Endothelial cell of umbilical vein (primary cell): Measurements from ENCODE around the gene DCAF17. TPM values are rescaled to one million over a fixed set of nuclear protein-coding genes. Genes with fewer than 3 reads are reported as not detected.

Experiments
- BruUV-seq: library from RNA; stranded (reverse); fragments of 400-500 nt; replicated peaks from 2 replicates; lab custom pipeline; 2021; lab: Mats Ljungman, UMichigan
- CTCF ChIA-PET: fragments of 300-600, 350-600 bp; sonication (Branson Sonifier 250); formaldehyde crosslinking; loops from one replicate; lab custom pipeline; 2021; ENCODE audit warnings: antibody characterized with exemption, inconsistent platforms; lab: Charles Lee
- POLR2A ChIA-PET: fragments of 300-600, 350-600 bp; sonication (Branson Sonifier 250); formaldehyde crosslinking; loops from one replicate; lab custom pipeline; 2021; ENCODE audit warnings: antibody characterized with exemption, inconsistent platforms; lab: Charles Lee
- DNase-seq: peaks from one replicate; pipeline ENCODE4 v3.0.0-alpha.2; 2011; ENCODE audit warnings: low read depth, low spot score
- FAIRE-seq: peaks from 2 replicates; lab custom pipeline; 2011; peaks lifted over from hg19 to GRCh38; lab: Jason Lieb, UNC
- H2AFZ ChIP-seq: 2 replicates; pipeline ENCODE4 v1.6.0; 2012; ENCODE audit warnings: low read depth, low read length, control low read depth, inconsistent platforms
- H3K27ac ChIP-seq: 2 replicates; pipeline ENCODE4 v1.5.1; 2011; ENCODE audit warnings: low read depth, mild to moderate bottlenecking, control low read depth, low read length, moderate library complexity; ENCODE audit not compliant: insufficient read depth
- H3K27me3 ChIP-seq, 2 experiments: 2 replicates each; pipeline versions ENCODE4 v1.6.0 to v1.6.1; 2011; ENCODE audit warnings: low read length in 2 of 2, mixed read lengths in 1 of 2; ENCODE audit not compliant: control insufficient read depth in 2 of 2, insufficient read depth in 2 of 2
- H3K36me3 ChIP-seq, 2 experiments: 2 replicates in 1 of 2; 3 replicates in 1 of 2; pipeline ENCODE4 v1.5.1; 2011; ENCODE audit warnings: low read length in 2 of 2, mild to moderate bottlenecking in 1 of 2, moderate library complexity in 1 of 2; ENCODE audit not compliant: control insufficient read depth in 2 of 2, insufficient read depth in 2 of 2; ENCODE audit errors: extremely low read depth in 1 of 2
- H3K4me1 ChIP-seq: 3 replicates; pipeline ENCODE4 v1.5.1; 2011; ENCODE audit warnings: mild to moderate bottlenecking, low read length; ENCODE audit not compliant: control insufficient read depth, insufficient read depth; ENCODE audit errors: extremely low read depth
- H3K4me2 ChIP-seq: 2 replicates; pipeline ENCODE4 v1.6.1; 2011; ENCODE audit warnings: low read length, control low read depth, mixed read lengths; ENCODE audit not compliant: insufficient read depth
- H3K4me3 ChIP-seq, 3 experiments: fragments of 200-600 bp in 1 of 3; sonication (generic), shearing (Covaris generic) in 1 of 3; replicated peaks in 1 of 3; 2 replicates each; pipeline ENCODE4 v1.5.1; 2011 to 2016; ENCODE audit warnings: control low read depth in 3 of 3, low read length in 3 of 3, mild to moderate bottlenecking in 2 of 3, inconsistent platforms in 1 of 3, low read depth in 1 of 3, moderate library complexity in 1 of 3; ENCODE audit not compliant: insufficient read depth in 1 of 3
- H3K79me2 ChIP-seq: 2 replicates; pipeline ENCODE4 v1.6.0; 2012; ENCODE audit warnings: low read length, inconsistent platforms; ENCODE audit not compliant: control insufficient read depth, insufficient read depth
- H3K9ac ChIP-seq: replicated peaks from 2 replicates; pipeline ENCODE3; 2011; ENCODE audit warnings: low read length, control low read depth; ENCODE audit not compliant: insufficient read depth; ENCODE audit errors: extremely low read depth
- H3K9me1 ChIP-seq: replicated peaks from 3 replicates; pipeline ENCODE4 v1.6.0; 2011; ENCODE audit warnings: mild to moderate bottlenecking, low read length; ENCODE audit not compliant: control insufficient read depth, insufficient read depth; ENCODE audit errors: extremely low read depth
- H3K9me3 ChIP-seq: replicated peaks from 2 replicates; pipeline ENCODE4 v1.5.1; 2012; ENCODE audit warnings: low read length, inconsistent platforms; ENCODE audit not compliant: control insufficient read depth, insufficient read depth
- H4K20me1 ChIP-seq: replicated peaks from 2 replicates; pipeline ENCODE3; 2011; ENCODE audit warnings: mild to moderate bottlenecking, low read length; ENCODE audit not compliant: control insufficient read depth, insufficient read depth; ENCODE audit errors: extremely low read depth
- FOS ChIP-seq: IDR thresholded peaks from 2 replicates; pipeline ENCODE4 v1.6.1; 2011; ENCODE audit warnings: mild to moderate bottlenecking, low read length, moderate library complexity, borderline replicate concordance; ENCODE audit not compliant: insufficient read depth
- GATA2 ChIP-seq: IDR thresholded peaks from 2 replicates; pipeline ENCODE4 v1.7.0; 2011; ENCODE audit warnings: low read depth, mild to moderate bottlenecking, moderate library complexity, mixed read lengths, low read length; ENCODE audit not compliant: insufficient read length, insufficient read depth
- JUN ChIP-seq: IDR thresholded peaks from 2 replicates; pipeline ENCODE4 v1.6.1; 2011; ENCODE audit warnings: borderline replicate concordance, low read depth; ENCODE audit not compliant: insufficient read length, insufficient read depth
- POLR2A ChIP-seq: IDR thresholded peaks from 2 replicates; pipeline ENCODE4 v1.6.1; 2012; ENCODE audit warnings: low read depth, mild to moderate bottlenecking, control low read depth, low read length
- dilution Hi-C: fragments of 300-500 bp; cut with MboI; formaldehyde crosslinking; loops from one replicate; pipeline ENCODE4 v1.15.0; 2019; ENCODE audit warnings: low sequenced_read_pairs; ENCODE audit not compliant: extremely low pct_ligation_motif_present
- intact Hi-C: fragments of 100-400 bp; cut with micrococcal nuclease; formaldehyde crosslinking; loops from one replicate; pipeline ENCODE4 v1.10.0; 2022
- polyA plus RNA-seq, 4 experiments: library from polyadenylated mRNA; depleted of rRNA in 3 of 4; stranded (reverse) in 3 of 4; unstranded in 1 of 4; fragments of >200 nt; gene quantifications; 2 replicates each; pipeline versions ENCODE4 v1.2.1 to v1.2.3, GENCODE V29; 2011 to 2012; ENCODE audit warnings: missing spikeins in 1 of 4
- total RNA-seq: library from RNA; stranded (reverse); gene quantifications from 2 replicates; pipeline ENCODE4 v1.2.3, GENCODE V29; 2021
- TF ChIP-seq, protein P1 (sequence below), 2 donors: IDR thresholded peaks; 1 replicate in 1 of 2; 2 replicates in 1 of 2; pipeline ENCODE4 v1.5.1; 2011; ENCODE audit warnings: low read length in 2 of 2, mild to moderate bottlenecking in 2 of 2, moderate library complexity in 2 of 2, control low read depth in 1 of 2, inconsistent platforms in 1 of 2, low read depth in 1 of 2; ENCODE audit not compliant: insufficient read depth in 1 of 2; ENCODE audit errors: extremely low read depth in 1 of 2

DCAF17 gene
- total and polyA plus RNA-seq, 2 donors (not counting 3 experiments of a cell fraction or from before 2014, with no cell fraction given), result 4.6 to 14.9 TPM

- H3K9ac ChIP-seq, result peak within 1 kb of the TSS; percentile 95
- peaks cover 14% of the 10 kb centered on the region for H3K4me1 ChIP-seq
- peak within 1 kb of the TSS; percentile 76 to 87 (median 85) for H3K4me3 ChIP-seq
- DNase-seq (no peak), FAIRE-seq (no peak)
- H3K27me3 ChIP-seq, result no peaks in the 10 kb centered on the region
- H4K20me1 ChIP-seq, result no peaks in the 10 kb centered on the region
- ChIA-PET POLR2A (interaction anchor here (1.1 kb wide), 1 partner anchor 17 kb away, joined by 5 read pairs; no protein-coding TSS in a partner anchor), CTCF (interaction anchor here (0.6 to 1.5 kb wide), 6 partner anchors 9 to 505 kb away, joined by 3 to 10 read pairs (median 3); partner anchors contain the start of gene GORASP2)
- peak within 1 kb of the TSS; percentile 100 for H2AFZ ChIP-seq
- BruUV-seq, result no TSS peak
- no peaks in the 10 kb centered on the region for H3K9me1 ChIP-seq
- H3K36me3 ChIP-seq, result peaks cover 0 to 7% of the 10 kb centered on the region in 2 experiments
- H3K79me2 ChIP-seq, result peaks cover 34% of the 10 kb centered on the region
- dilution Hi-C loops (no loop called here), intact Hi-C loops (loop anchor here (1.0 to 5.0 kb wide), 4 partner anchors 90 to 504 kb away; partner anchors contain the start of gene GORASP2)
- H3K9me3 ChIP-seq, result no peaks in the 10 kb centered on the region
- peak within 1 kb of the TSS; percentile 95 for H3K27ac ChIP-seq
- H3K4me2 ChIP-seq, result peak within 1 kb of the TSS; percentile 94
- TF ChIP-seq FOS, result no peak
- TF ChIP-seq, protein P1, sequence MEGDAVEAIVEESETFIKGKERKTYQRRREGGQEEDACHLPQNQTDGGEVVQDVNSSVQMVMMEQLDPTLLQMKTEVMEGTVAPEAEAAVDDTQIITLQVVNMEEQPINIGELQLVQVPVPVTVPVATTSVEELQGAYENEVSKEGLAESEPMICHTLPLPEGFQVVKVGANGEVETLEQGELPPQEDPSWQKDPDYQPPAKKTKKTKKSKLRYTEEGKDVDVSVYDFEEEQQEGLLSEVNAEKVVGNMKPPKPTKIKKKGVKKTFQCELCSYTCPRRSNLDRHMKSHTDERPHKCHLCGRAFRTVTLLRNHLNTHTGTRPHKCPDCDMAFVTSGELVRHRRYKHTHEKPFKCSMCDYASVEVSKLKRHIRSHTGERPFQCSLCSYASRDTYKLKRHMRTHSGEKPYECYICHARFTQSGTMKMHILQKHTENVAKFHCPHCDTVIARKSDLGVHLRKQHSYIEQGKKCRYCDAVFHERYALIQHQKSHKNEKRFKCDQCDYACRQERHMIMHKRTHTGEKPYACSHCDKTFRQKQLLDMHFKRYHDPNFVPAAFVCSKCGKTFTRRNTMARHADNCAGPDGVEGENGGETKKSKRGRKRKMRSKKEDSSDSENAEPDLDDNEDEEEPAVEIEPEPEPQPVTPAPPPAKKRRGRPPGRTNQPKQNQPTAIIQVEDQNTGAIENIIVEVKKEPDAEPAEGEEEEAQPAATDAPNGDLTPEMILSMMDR (IDR thresholded peaks at IDR 0.05; ENCODE audit: extremely low read depth in 1 of 2, insufficient read depth in 1 of 2, low read depth in 1 of 2, low read length in 2 of 2), result peak in 1 of 2 donors; percentile 7
Observed at GRCh38 chr2:171433763-171434012, 338 bp upstream of the DCAF17 start, which contains the start of gene METTL8. TSS of gene METTL8 (minus strand) at chr2:171433990. CDS start at chr2:171392185, 41,805 bp downstream.

DNA sequence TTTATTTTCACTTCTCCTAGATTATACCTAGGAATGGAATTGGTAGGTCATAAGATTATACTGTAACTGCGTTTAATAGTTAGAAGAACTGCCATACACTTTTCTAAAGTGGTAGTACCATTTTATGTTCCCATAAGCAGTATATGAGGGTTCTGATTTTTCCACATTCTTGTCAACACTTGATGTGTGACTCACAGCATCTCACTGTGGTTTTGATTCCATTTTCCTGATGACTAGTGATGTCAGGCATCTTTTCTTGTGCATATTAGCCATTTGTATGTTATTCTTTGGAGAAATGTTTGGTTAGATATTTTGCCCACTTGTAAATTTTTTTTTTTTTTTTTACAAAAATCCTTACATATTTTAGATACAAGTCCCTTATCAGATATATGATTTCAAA, 2.3 kb downstream of the DCAF17 start:
- peaks cover 26% of the 10 kb centered on the region for H3K79me2 ChIP-seq
- CTCF ChIA-PET, result no interaction called here
- BruUV-seq, result no TSS peak

More for the DNA sequence above, 2.3 kb downstream of the DCAF17 start:
- Histone ChIP-seq H3K4me3 (no peak overlapping the region), H3K36me3 (peaks cover 7 to 10% of the 10 kb centered on the region in 2 experiments), H3K9me1 (no peaks in the 10 kb centered on the region), H3K4me1 (peaks cover 14% of the 10 kb centered on the region), H2AFZ (no peak overlapping the region), H3K4me2 (no peak overlapping the region), H4K20me1 (no peaks in the 10 kb centered on the region), H3K9me3 (no peaks in the 10 kb centered on the region), H3K9ac (no peak overlapping the region), H3K27ac (no peak overlapping the region), H3K27me3 (no peaks in the 10 kb centered on the region)
- dilution Hi-C loops, result no loop called here
- peak; percentile 38 for DNase-seq
- no peak for FAIRE-seq
- TF ChIP-seq POLR2A (no peak), FOS (peak; percentile 66), JUN (peak; percentile 42), GATA2 (no peak)
- intact Hi-C loops, result no loop called here
- POLR2A ChIA-PET, result no interaction called here
